Measurements from ENCODE around the gene ADGRV1.

ADGRV1 gene

GRCh38 chr5:90956511-90957097 is 398.0 kb downstream of the ADGRV1 start:
- H3K4me3 ChIP-seq (ENCODE audit: low read length), result no peak overlapping the region
- DNase-seq (ENCODE audit: low read depth), result no peak
- no peak for TF ChIP-seq CTCF (IDR thresholded peaks at IDR 0.05; ENCODE audit: insufficient read depth, low read depth, low read length, missing control alignments)

GRCh38 chr5:90957906-90958305 is 399.3 kb downstream of the ADGRV1 start:
- H3K4me3 ChIP-seq (ENCODE audit: low read length), result no peak overlapping the region
- DNase-seq (ENCODE audit: low read depth), result no peak
- TF ChIP-seq CTCF (IDR thresholded peaks at IDR 0.05; ENCODE audit: insufficient read depth, low read depth, low read length, missing control alignments), result no peak

- H3K4me3 ChIP-seq (ENCODE audit: low read length), result no peak overlapping the region
- no peak for TF ChIP-seq CTCF (IDR thresholded peaks at IDR 0.05; ENCODE audit: insufficient read depth, low read depth, low read length, missing control alignments)
- DNase-seq (ENCODE audit: low read depth), result no peak
Measured at GRCh38 chr5:90959262-90959661, 400.7 kb downstream of the ADGRV1 start.

GRCh38 chr5:90962481-90962880 is 403.9 kb downstream of the ADGRV1 start:
- DNase-seq (ENCODE audit: low read depth), result peak; percentile 9
- no peak overlapping the region for H3K4me3 ChIP-seq (ENCODE audit: low read length)
- no peak for TF ChIP-seq CTCF (IDR thresholded peaks at IDR 0.05; ENCODE audit: insufficient read depth, low read depth, low read length, missing control alignments)

GRCh38 chr5:90965110-90965685 is 406.6 kb downstream of the ADGRV1 start:
- H3K4me3 ChIP-seq (ENCODE audit: low read length), result no peak overlapping the region
- no peak for TF ChIP-seq CTCF (IDR thresholded peaks at IDR 0.05; ENCODE audit: insufficient read depth, low read depth, low read length, missing control alignments)
- DNase-seq (ENCODE audit: low read depth), result no peak

GRCh38 chr5:90967443-90967842 is 408.8 kb downstream of the ADGRV1 start:
- no peak overlapping the region for H3K4me3 ChIP-seq (ENCODE audit: low read length)
- DNase-seq (ENCODE audit: low read depth), result no peak
- no peak for TF ChIP-seq CTCF (IDR thresholded peaks at IDR 0.05; ENCODE audit: insufficient read depth, low read depth, low read length, missing control alignments)

GRCh38 chr5:90967851-90968250 is 409.3 kb downstream of the ADGRV1 start:
- DNase-seq (ENCODE audit: low read depth), result no peak
- no peak for TF ChIP-seq CTCF (IDR thresholded peaks at IDR 0.05; ENCODE audit: insufficient read depth, low read depth, low read length, missing control alignments)
- H3K4me3 ChIP-seq (ENCODE audit: low read length), result no peak overlapping the region

Data from epithelial cell of esophagus (primary cell).